KMS-11 (cell line): ENCODE data around the gene TULP4.

ENCODE experiments used
- H2AFZ ChIP-seq: fragments of 200-600 bp; sonication (generic); 2 replicates; pipeline ENCODE4 v1.6.1; 2016; ENCODE audit warnings: antibody characterized with exemption, mixed run types, low read depth
- H3K27ac ChIP-seq: fragments of 200-600 bp; sonication (generic); 2 replicates; pipeline ENCODE4 v1.6.1; 2016; ENCODE audit warnings: mild to moderate bottlenecking, mixed run types
- H3K27me3 ChIP-seq: fragments of 200-600 bp; sonication (generic); 2 replicates; pipeline ENCODE4 v1.6.1; 2017; ENCODE audit warnings: mild to moderate bottlenecking, low read depth, mixed run types, moderate library complexity; ENCODE audit not compliant: insufficient read depth
- H3K36me3 ChIP-seq: fragments of 200-600 bp; sonication (generic); 2 replicates; pipeline ENCODE4 v1.6.1; 2017; ENCODE audit warnings: mild to moderate bottlenecking, mixed run types; ENCODE audit not compliant: insufficient read depth
- H3K4me1 ChIP-seq: fragments of 200-600 bp; sonication (generic); 2 replicates; pipeline ENCODE4 v1.6.1; 2016; ENCODE audit warnings: mild to moderate bottlenecking, low read depth, mixed run types; ENCODE audit not compliant: poor library complexity, severe bottlenecking
- H3K4me2 ChIP-seq: fragments of 200-600 bp; sonication (generic); 2 replicates; pipeline ENCODE4 v1.7.0; 2016; ENCODE audit warnings: mild to moderate bottlenecking, mixed run types
- H3K4me3 ChIP-seq: fragments of 200-600 bp; sonication (generic); IDR thresholded peaks from 2 replicates; pipeline ENCODE4 v1.6.1; 2017; ENCODE audit warnings: low read depth, low read length, mixed read lengths; ENCODE audit not compliant: insufficient read depth
- H3K79me2 ChIP-seq: fragments of 200-600 bp; sonication (generic); 2 replicates; pipeline ENCODE4 v1.6.1; 2016; ENCODE audit warnings: low read depth, mixed run types; ENCODE audit not compliant: insufficient read depth
- H3K9ac ChIP-seq: fragments of 200-600 bp; sonication (generic); 2 replicates; pipeline ENCODE4 v1.6.1; 2016; ENCODE audit warnings: mild to moderate bottlenecking, mixed run types
- H4K20me1 ChIP-seq: fragments of 200-600 bp; sonication (generic); 2 replicates; pipeline ENCODE4 v1.6.1; 2016; ENCODE audit warnings: mild to moderate bottlenecking, mixed run types; ENCODE audit not compliant: insufficient read depth
- TF ChIP-seq, protein P1 (sequence below): fragments of 200-600 bp; sonication (generic); conservative IDR thresholded peaks from 2 replicates; pipeline ENCODE4 v1.6.1; 2017; ENCODE audit warnings: low read depth, mild to moderate bottlenecking, antibody characterized with exemption, low read length, moderate library complexity, mixed read lengths

TULP4 gene

GRCh38 chr6:158284876-158285655, 27.2 kb upstream of the TULP4 start:
- Histone ChIP-seq H2AFZ (no peak overlapping the region), H3K79me2 (peaks cover 17% of the 10 kb centered on the region; the same call in 1 of the 2 replicates), H3K27me3 (no peaks in the 10 kb centered on the region), H3K36me3 (no peaks in the 10 kb centered on the region), H3K27ac (peak overlapping the region; percentile 93), H3K4me1 (peaks cover 79% of the 10 kb centered on the region), H3K4me2 (peak overlapping the region; percentile 98), H3K4me3 (no peak overlapping the region), H3K9ac (peak overlapping the region; percentile 68; the same call in 1 of the 2 replicates), H4K20me1 (no peaks in the 10 kb centered on the region)
- TF ChIP-seq, protein P1, sequence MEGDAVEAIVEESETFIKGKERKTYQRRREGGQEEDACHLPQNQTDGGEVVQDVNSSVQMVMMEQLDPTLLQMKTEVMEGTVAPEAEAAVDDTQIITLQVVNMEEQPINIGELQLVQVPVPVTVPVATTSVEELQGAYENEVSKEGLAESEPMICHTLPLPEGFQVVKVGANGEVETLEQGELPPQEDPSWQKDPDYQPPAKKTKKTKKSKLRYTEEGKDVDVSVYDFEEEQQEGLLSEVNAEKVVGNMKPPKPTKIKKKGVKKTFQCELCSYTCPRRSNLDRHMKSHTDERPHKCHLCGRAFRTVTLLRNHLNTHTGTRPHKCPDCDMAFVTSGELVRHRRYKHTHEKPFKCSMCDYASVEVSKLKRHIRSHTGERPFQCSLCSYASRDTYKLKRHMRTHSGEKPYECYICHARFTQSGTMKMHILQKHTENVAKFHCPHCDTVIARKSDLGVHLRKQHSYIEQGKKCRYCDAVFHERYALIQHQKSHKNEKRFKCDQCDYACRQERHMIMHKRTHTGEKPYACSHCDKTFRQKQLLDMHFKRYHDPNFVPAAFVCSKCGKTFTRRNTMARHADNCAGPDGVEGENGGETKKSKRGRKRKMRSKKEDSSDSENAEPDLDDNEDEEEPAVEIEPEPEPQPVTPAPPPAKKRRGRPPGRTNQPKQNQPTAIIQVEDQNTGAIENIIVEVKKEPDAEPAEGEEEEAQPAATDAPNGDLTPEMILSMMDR: no peak

GRCh38 chr6:158285656-158286021, 26.6 kb upstream of the TULP4 start:
- TF ChIP-seq, protein P1: no peak
- Histone ChIP-seq H3K36me3 (no peaks in the 10 kb centered on the region), H3K79me2 (peaks cover 17% of the 10 kb centered on the region; the same call in 1 of the 2 replicates), H3K4me1 (peaks cover 84% of the 10 kb centered on the region), H3K9ac (no peak overlapping the region), H2AFZ (no peak overlapping the region), H3K4me2 (peak overlapping the region; percentile 98; the same call in 1 of the 2 replicates), H3K4me3 (no peak overlapping the region), H3K27me3 (no peaks in the 10 kb centered on the region), H3K27ac (peak overlapping the region; percentile 93), H4K20me1 (no peaks in the 10 kb centered on the region)

GRCh38 chr6:158286413-158286812, 25.9 kb upstream of the TULP4 start:
- peak overlapping the region; percentile 98; the same call in 1 of the 2 replicates for H3K4me2 ChIP-seq
- H3K79me2 ChIP-seq: peaks cover 22% of the 10 kb centered on the region
- H3K4me3 ChIP-seq: no peak overlapping the region
- TF ChIP-seq, protein P1: no peak
- H4K20me1 ChIP-seq: no peaks in the 10 kb centered on the region
- peak overlapping the region; percentile 93; the same call in 1 of the 2 replicates for H3K27ac ChIP-seq
- no peaks in the 10 kb centered on the region for H3K27me3 ChIP-seq
- no peaks in the 10 kb centered on the region for H3K36me3 ChIP-seq
- no peak overlapping the region for H2AFZ ChIP-seq
- peaks cover 88% of the 10 kb centered on the region for H3K4me1 ChIP-seq
- no peak overlapping the region for H3K9ac ChIP-seq

GRCh38 chr6:158287047-158287446, 25.2 kb upstream of the TULP4 start:
- Histone ChIP-seq H3K9ac (no peak overlapping the region), H3K36me3 (no peaks in the 10 kb centered on the region), H2AFZ (no peak overlapping the region), H3K27me3 (no peaks in the 10 kb centered on the region), H4K20me1 (no peaks in the 10 kb centered on the region), H3K79me2 (peaks cover 29% of the 10 kb centered on the region), H3K4me2 (peak overlapping the region; percentile 98; the same call in 1 of the 2 replicates), H3K4me1 (peaks cover 88% of the 10 kb centered on the region), H3K4me3 (no peak overlapping the region), H3K27ac (no peak overlapping the region; the same call in 1 of the 2 replicates)
- TF ChIP-seq, protein P1: no peak
